ENCODE results near the gene SPATA6L.

The SPATA6L gene

GRCh38 chr9:4689021-4689420 is 22.7 kb upstream of the SPATA6L start:
- peaks cover 45% of the 10 kb centered on the region for H3K36me3 ChIP-seq (ENCODE audit: insufficient read depth, insufficient read length, low read length)
- H3K9me3 ChIP-seq (ENCODE audit: insufficient read depth, low read length), result no peaks in the 10 kb centered on the region
- H3K27me3 ChIP-seq (ENCODE audit: insufficient read depth, insufficient read length), result no peaks in the 10 kb centered on the region
- TF ChIP-seq SUZ12 (IDR thresholded peaks at IDR 0.05; ENCODE audit: extremely low read depth, insufficient read depth, insufficient read length), result no peak
- no peak for TF ChIP-seq YY1 (IDR thresholded peaks at IDR 0.05; ENCODE audit: insufficient read depth, insufficient read length)
- no peak for TF ChIP-seq ZNF274 (IDR thresholded peaks at IDR 0.05; ENCODE audit: low read depth, low read length)
- no peaks in the 10 kb centered on the region for H3K4me1 ChIP-seq (ENCODE audit: insufficient read depth, insufficient read length)
- no peak overlapping the region for H3K9ac ChIP-seq (ENCODE audit: insufficient read length, low read depth)
- no peak for DNase-seq (ENCODE audit: low read depth, low spot score)
- H3K4me3 ChIP-seq (ENCODE audit: insufficient read length, low read depth), result no peak overlapping the region

- Histone ChIP-seq H3K4me1 (ENCODE audit: insufficient read depth, insufficient read length) (no peaks in the 10 kb centered on the region), H3K9me3 (ENCODE audit: insufficient read depth, low read length) (no peaks in the 10 kb centered on the region), H3K36me3 (ENCODE audit: insufficient read depth, insufficient read length, low read length) (peaks cover 45% of the 10 kb centered on the region), H3K27me3 (ENCODE audit: insufficient read depth, insufficient read length) (no peaks in the 10 kb centered on the region), H3K4me3 (ENCODE audit: insufficient read length, low read depth) (no peak overlapping the region), H3K9ac (ENCODE audit: insufficient read length, low read depth) (no peak overlapping the region)
- no peak for TF ChIP-seq YY1 (IDR thresholded peaks at IDR 0.05; ENCODE audit: insufficient read depth, insufficient read length)
- DNase-seq (ENCODE audit: low read depth, low spot score), result no peak
These were observed 20.3 kb upstream of the SPATA6L start for GRCh38 chr9:4686584-4686983.

GRCh38 chr9:4686112-4686511 is 19.8 kb upstream of the SPATA6L start:
- Histone ChIP-seq H3K4me1 (ENCODE audit: insufficient read depth, insufficient read length) (no peaks in the 10 kb centered on the region), H3K27me3 (ENCODE audit: insufficient read depth, insufficient read length) (no peaks in the 10 kb centered on the region), H3K36me3 (ENCODE audit: insufficient read depth, insufficient read length, low read length) (peaks cover 41% of the 10 kb centered on the region), H3K9ac (ENCODE audit: insufficient read length, low read depth) (no peak overlapping the region), H3K9me3 (ENCODE audit: insufficient read depth, low read length) (no peaks in the 10 kb centered on the region), H3K4me3 (ENCODE audit: insufficient read length, low read depth) (no peak overlapping the region)
- DNase-seq (ENCODE audit: low read depth, low spot score), result no peak
- TF ChIP-seq ZNF274 (IDR thresholded peaks at IDR 0.05; ENCODE audit: low read depth, low read length) (no peak), SUZ12 (IDR thresholded peaks at IDR 0.05; ENCODE audit: extremely low read depth, insufficient read depth, insufficient read length) (no peak), YY1 (IDR thresholded peaks at IDR 0.05; ENCODE audit: insufficient read depth, insufficient read length) (no peak)

GRCh38 chr9:4684820-4685219 is 18.5 kb upstream of the SPATA6L start:
- Histone ChIP-seq H3K9me3 (ENCODE audit: insufficient read depth, low read length) (no peaks in the 10 kb centered on the region), H3K36me3 (ENCODE audit: insufficient read depth, insufficient read length, low read length) (peaks cover 30% of the 10 kb centered on the region), H3K27me3 (ENCODE audit: insufficient read depth, insufficient read length) (no peaks in the 10 kb centered on the region), H3K9ac (ENCODE audit: insufficient read length, low read depth) (no peak overlapping the region), H3K4me1 (ENCODE audit: insufficient read depth, insufficient read length) (no peaks in the 10 kb centered on the region), H3K4me3 (ENCODE audit: insufficient read length, low read depth) (no peak overlapping the region)
- TF ChIP-seq ZNF274 (IDR thresholded peaks at IDR 0.05; ENCODE audit: low read depth, low read length), result no peak
- TF ChIP-seq SUZ12 (IDR thresholded peaks at IDR 0.05; ENCODE audit: extremely low read depth, insufficient read depth, insufficient read length), result no peak
- no peak for TF ChIP-seq YY1 (IDR thresholded peaks at IDR 0.05; ENCODE audit: insufficient read depth, insufficient read length)
- DNase-seq (ENCODE audit: low read depth, low spot score), result no peak

GRCh38 chr9:4680750-4681149 is 14.5 kb upstream of the SPATA6L start:
- Histone ChIP-seq H3K27me3 (ENCODE audit: insufficient read depth, insufficient read length) (no peaks in the 10 kb centered on the region), H3K4me3 (ENCODE audit: insufficient read length, low read depth) (peak overlapping the region; percentile 90), H3K4me1 (ENCODE audit: insufficient read depth, insufficient read length) (no peaks in the 10 kb centered on the region), H3K36me3 (ENCODE audit: insufficient read depth, insufficient read length, low read length) (peaks cover 14% of the 10 kb centered on the region), H3K9me3 (ENCODE audit: insufficient read depth, low read length) (no peaks in the 10 kb centered on the region), H3K9ac (ENCODE audit: insufficient read length, low read depth) (peak overlapping the region; percentile 92)
- TF ChIP-seq YY1 (IDR thresholded peaks at IDR 0.05; ENCODE audit: insufficient read depth, insufficient read length) (no peak), SUZ12 (IDR thresholded peaks at IDR 0.05; ENCODE audit: extremely low read depth, insufficient read depth, insufficient read length) (no peak), ZNF274 (IDR thresholded peaks at IDR 0.05; ENCODE audit: low read depth, low read length) (no peak)
- DNase-seq (ENCODE audit: low read depth, low spot score), result no peak

- peaks cover 8% of the 10 kb centered on the region for H3K36me3 ChIP-seq (ENCODE audit: insufficient read depth, insufficient read length, low read length)
- H3K4me3 ChIP-seq (ENCODE audit: insufficient read length, low read depth), result peak overlapping the region; percentile 90
- no peaks in the 10 kb centered on the region for H3K9me3 ChIP-seq (ENCODE audit: insufficient read depth, low read length)
- no peaks in the 10 kb centered on the region for H3K27me3 ChIP-seq (ENCODE audit: insufficient read depth, insufficient read length)
- H3K9ac ChIP-seq (ENCODE audit: insufficient read length, low read depth), result peak overlapping the region; percentile 92
- no peak for TF ChIP-seq ZNF274 (IDR thresholded peaks at IDR 0.05; ENCODE audit: low read depth, low read length)
- no peak for TF ChIP-seq YY1 (IDR thresholded peaks at IDR 0.05; ENCODE audit: insufficient read depth, insufficient read length)
- TF ChIP-seq SUZ12 (IDR thresholded peaks at IDR 0.05; ENCODE audit: extremely low read depth, insufficient read depth, insufficient read length), result no peak
- H3K4me1 ChIP-seq (ENCODE audit: insufficient read depth, insufficient read length), result no peaks in the 10 kb centered on the region
- DNase-seq (ENCODE audit: low read depth, low spot score), result no peak
These were observed 13.9 kb upstream of the SPATA6L start for GRCh38 chr9:4680173-4680525.

GRCh38 chr9:4679268-4680172 is 13.2 kb upstream of the SPATA6L start, which contains the start of gene CDC37L1:
TSS of gene CDC37L1 (plus strand) at chr9:4679569. CDS start at chr9:4679768, 199 bp downstream.
- H3K9ac ChIP-seq (ENCODE audit: insufficient read length, low read depth), result peak within 1 kb of the TSS; percentile 92
- no peaks in the 10 kb centered on the region for H3K9me3 ChIP-seq (ENCODE audit: insufficient read depth, low read length)
- peak; percentile 92 for DNase-seq (ENCODE audit: low read depth, low spot score)
- peaks cover 3% of the 10 kb centered on the region for H3K36me3 ChIP-seq (ENCODE audit: insufficient read depth, insufficient read length, low read length)
- peak; percentile 11 for TF ChIP-seq YY1 (IDR thresholded peaks at IDR 0.05; ENCODE audit: insufficient read depth, insufficient read length)
- no peak for TF ChIP-seq SUZ12 (IDR thresholded peaks at IDR 0.05; ENCODE audit: extremely low read depth, insufficient read depth, insufficient read length)
- H3K4me3 ChIP-seq (ENCODE audit: insufficient read length, low read depth), result peak within 1 kb of the TSS; percentile 90
- no peaks in the 10 kb centered on the region for H3K27me3 ChIP-seq (ENCODE audit: insufficient read depth, insufficient read length)
- H3K4me1 ChIP-seq (ENCODE audit: insufficient read depth, insufficient read length), result no peaks in the 10 kb centered on the region
